Fibroblast of the conjunctiva (primary cell): ENCODE data around the gene SIM2.
"Not testable (repeated sequence)": the region's sequence is repeated elsewhere in the genome, so short reads cannot be mapped to it uniquely, and the experiment has no call there.

Experiments used
- DNase-seq: peaks from one replicate; pipeline ENCODE4 v3.0.0-alpha.2; 2010; ENCODE audit warnings: low read depth

Gene SIM2, protein sequence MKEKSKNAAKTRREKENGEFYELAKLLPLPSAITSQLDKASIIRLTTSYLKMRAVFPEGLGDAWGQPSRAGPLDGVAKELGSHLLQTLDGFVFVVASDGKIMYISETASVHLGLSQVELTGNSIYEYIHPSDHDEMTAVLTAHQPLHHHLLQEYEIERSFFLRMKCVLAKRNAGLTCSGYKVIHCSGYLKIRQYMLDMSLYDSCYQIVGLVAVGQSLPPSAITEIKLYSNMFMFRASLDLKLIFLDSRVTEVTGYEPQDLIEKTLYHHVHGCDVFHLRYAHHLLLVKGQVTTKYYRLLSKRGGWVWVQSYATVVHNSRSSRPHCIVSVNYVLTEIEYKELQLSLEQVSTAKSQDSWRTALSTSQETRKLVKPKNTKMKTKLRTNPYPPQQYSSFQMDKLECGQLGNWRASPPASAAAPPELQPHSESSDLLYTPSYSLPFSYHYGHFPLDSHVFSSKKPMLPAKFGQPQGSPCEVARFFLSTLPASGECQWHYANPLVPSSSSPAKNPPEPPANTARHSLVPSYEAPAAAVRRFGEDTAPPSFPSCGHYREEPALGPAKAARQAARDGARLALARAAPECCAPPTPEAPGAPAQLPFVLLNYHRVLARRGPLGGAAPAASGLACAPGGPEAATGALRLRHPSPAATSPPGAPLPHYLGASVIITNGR

DNA sequence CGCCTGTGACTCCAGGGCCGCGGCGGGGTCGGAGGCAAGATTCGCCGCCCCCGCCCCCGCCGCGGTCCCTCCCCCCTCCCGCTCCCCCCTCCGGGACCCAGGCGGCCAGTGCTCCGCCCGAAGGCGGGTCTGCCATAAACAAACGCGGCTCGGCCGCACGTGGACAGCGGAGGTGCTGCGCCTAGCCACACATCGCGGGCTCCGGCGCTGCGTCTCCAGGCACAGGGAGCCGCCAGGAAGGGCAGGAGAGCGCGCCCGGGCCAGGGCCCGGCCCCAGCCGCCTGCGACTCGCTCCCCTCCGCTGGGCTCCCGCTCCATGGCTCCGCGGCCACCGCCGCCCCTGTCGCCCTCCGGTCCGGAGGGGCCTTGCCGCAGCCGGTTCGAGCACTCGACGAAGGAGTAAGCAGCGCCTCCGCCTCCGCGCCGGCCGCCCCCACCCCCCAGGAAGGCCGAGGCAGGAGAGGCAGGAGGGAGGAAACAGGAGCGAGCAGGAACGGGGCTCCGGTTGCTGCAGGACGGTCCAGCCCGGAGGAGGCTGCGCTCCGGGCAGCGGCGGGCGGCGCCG is at the start of gene SIM2:
TSS of gene SIM2 (plus strand) at position 135 of the 565 bp plus-strand sequence. CDS start 632 bp downstream, outside the sequence.
- no peak for DNase-seq

DNA sequence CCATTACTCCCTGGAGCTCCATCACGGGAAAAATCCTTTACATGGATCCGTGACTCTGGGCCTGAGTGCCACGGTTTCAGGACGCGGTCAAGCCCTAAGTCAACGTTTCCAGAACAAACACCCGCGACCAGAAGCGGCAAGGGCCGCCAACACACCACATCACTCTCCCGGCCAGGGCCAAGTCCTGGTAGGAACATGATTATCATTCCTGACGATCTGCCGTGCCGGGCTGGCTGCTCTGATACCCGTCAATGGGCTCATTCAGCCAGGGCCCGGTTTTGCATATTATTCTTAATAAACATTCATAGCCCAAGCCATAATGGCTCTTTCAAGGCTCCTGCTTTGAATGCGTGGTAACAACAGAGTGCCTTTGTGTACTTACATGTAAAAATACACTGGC is 44.6 kb upstream of the SIM2 start:
- no peak for DNase-seq

DNA sequence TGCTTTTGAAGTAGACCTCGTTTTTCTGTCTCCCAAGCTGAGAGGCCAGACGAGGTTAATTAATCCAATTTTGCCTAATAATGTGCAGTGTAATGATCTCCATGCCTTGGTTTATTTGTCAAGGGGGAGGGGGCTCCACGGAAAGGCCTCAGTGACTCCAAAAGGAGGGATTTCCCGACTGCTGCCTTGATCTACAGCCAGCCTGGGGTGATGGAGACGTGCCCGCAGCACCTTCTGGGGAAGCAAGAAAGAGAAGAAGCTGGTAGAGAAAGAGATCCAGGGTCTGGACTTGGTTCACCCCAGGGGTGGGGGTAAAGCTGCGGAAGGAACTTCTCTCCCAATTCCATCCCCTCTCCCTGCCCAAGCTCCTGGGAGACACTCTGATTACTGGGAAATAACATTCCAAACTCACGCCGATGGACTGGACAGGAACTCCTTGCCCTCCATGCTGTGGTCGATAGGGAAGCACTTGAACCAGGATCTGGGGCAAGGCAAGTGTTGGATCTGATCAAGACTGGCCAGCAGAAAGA is 44.1 kb upstream of the SIM2 start:
- DNase-seq = no peak

DNA sequence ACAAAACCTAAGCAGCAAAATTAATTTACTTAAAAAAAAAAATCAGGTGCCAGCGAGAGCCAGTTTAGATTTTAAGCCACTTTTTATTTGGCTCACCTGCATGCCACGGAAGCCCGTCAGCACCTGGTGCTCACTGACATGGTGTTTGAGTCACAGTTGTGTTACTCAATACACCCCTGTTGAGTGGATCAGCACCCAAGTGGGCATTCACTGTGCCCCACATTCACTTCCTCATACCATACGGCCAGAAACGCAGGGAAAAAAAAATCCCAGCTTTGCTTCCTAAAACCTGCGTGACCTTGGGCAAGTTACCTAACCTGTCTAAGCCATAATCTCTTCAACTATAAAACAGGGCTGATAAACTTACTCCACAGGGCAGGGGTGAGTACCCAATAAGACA is 42.8 kb upstream of the SIM2 start:
- no peak for DNase-seq

DNA sequence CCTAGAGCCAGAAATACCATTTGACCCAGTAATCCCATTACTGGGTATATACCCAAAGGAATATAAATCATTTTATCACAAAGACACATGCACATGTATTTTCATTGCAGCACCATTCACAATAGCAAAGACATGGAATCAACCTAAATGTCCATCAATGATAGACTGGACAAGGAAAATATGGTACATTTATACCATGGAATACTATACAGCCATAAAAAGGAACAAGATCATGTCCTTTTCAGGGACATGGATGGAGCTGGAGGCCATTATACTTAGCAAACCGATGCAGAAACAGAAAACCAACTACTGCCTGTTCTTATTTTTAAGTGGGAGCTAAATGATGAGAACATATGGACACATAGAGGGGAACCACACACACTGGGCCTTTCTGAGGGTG is 41.6 kb upstream of the SIM2 start:
- DNase-seq = not testable (repeated sequence)

DNA sequence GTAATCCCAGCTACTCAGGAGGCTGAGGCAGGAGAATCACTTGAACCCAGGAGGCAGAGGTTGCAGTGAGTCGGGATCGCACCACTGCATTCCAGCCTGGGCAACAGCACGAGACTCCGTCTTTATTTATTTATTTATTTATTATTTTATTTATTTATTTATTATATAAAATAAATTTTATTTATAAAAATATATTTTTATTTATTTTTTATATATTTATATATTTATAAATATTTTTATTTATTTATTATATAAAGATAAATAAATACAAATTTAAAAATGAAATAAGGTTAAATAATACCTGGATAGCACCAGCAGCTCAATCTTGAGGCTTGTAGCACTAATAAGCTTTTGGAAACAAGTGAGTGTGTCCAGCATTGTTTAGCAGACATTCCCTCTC is 40.9 kb upstream of the SIM2 start:
- no peak for DNase-seq

DNA sequence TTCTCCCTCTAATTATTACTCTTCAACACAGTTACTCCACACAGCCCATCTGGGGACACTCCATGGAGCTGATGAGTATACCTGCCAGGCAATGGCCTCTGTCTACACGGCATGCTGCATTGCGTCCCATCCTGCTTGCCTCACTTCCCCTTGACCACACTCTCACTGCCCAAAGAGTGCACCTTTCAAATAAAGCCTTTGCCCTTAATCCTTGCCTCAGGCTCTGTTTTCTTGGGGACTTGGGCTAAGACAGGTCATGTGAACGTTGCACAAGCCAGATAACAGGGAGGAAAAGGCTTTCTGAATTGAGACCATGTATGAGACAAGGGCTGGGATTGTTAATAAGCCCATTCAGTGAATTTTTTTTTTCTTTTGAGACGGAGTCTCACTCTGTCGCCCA is 40.0 kb upstream of the SIM2 start:
- no peak for DNase-seq

DNA sequence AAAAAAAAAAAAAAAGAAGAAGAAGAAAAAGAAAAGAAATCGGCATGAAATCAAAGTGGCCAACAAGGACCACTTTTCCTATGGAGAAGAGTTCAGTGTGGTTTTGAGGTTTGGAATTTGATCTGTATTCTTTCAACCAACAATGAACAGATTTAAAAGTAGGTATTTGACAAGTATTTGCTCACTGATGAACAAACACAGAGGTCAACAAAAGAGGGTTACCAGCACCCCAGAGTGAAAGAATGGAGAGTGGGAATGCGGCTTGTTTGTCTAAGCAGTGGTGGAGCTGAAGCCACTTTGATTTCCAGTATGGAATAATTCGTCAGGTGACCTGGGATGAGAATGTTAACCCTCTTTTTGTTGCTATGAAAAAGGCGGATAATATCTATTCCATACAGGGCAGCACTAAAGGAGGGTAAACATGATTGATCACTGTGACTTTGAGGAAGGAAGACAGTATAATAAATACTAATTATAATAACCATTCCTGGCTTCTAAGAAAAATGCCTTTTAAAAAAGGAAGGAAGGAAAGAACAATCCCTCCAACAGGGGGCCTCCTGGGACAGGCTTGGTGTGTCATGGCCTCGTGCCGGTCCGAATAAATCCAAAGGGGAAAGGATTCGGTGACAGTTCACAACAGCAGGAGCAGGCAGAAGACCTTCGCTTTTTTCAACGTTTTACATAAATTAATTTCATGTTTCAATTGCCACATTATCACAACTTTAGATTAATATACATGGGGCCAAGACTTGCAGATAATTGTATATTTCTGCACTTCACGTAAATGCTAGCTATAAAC is 37.2 kb upstream of the SIM2 start:
- DNase-seq = no peak

DNA sequence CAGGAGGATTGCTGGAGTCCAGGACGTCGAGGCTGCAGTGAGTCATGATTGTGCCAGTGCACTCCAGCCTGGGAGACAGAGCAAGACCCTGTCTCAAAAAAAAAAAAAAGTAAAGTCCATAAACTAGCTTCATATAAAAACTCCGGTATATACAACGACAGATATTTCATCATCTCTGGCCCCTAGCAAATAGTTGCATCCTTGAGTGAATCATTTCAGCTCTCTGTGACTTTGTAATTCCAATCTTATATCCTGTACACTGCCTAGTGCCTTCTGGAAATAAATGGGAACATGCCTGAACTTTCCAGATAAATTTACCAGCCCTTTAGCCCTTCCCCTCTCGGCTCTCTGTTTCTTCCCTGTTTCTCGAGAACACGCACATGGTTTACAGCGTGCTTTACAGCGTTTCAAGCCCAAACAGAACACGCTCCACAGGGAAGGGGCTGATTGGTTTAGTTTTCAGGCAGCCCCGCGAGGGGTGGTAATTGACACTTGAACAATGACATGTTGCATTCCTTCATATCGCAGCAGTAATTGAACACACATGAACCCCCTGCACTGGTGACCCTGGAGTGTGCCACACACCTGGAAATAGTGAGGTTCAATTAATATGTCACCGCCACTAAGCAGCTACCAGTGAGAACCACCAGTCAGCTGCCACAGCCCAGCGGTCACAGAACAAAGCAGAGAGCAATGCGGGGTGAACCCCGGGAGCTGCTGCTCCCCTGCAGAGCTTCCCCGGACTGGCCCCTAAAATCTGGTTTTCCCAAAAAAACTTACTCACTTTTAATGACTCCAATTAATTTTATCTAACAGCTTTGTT is 35.7 kb upstream of the SIM2 start:
- no peak for DNase-seq

DNA sequence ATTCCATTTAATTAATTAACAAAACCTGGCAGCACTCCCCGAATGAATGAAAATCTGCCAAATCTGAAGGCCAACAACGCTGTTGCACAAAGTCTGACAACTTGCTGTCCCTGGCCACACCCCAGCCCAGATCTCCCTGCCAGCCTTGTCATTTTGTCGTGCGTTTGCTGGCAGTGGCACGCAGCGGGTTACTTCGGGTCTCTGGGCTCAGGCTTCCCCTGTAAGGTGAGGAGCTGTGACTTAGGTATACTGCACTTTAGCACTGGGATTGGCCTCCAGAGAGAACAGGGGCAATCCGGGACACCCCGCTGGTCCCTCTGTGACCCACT is 34.3 kb upstream of the SIM2 start:
- no peak for DNase-seq

DNA sequence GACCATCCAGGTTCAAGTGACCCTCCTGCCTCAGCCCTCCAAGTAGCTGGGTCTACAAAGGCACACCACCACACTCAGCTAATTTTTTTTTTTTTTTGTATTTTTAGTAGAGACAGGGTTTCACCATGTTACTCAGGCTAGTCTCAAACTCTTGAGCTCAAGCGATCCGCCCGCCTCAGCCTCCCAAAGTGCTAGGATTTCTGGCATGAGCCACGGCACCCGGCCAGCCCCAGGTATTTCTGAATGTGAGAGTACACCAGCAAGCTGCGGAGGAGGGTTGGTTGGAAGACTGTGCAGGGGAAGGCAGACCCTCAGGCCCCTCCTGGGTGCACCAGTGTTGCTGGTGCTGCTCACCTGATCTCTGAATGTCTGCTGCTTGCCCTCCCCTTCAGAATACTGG is 33.1 kb upstream of the SIM2 start:
- DNase-seq = no peak

DNA sequence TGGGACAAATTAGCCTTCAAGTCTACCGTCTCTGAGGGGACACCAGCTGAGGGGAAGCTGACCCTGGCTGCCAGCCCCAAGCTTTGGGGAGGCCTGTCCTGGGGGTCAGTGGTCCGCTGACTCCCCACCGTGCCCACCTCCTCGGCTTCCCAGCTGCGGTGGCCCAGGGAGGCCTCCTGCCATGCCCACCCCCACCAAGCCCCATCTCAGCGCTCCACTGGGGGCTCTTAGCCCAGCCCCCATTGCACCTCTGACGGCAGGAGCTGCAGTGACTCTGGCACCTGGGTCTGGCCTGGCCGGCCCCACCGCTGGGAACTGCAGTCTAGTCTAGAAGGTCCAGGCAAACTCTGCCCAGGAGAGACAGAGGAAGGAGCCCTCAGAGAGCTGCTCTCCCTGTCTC is 30.2 kb upstream of the SIM2 start:
- no peak for DNase-seq

DNA sequence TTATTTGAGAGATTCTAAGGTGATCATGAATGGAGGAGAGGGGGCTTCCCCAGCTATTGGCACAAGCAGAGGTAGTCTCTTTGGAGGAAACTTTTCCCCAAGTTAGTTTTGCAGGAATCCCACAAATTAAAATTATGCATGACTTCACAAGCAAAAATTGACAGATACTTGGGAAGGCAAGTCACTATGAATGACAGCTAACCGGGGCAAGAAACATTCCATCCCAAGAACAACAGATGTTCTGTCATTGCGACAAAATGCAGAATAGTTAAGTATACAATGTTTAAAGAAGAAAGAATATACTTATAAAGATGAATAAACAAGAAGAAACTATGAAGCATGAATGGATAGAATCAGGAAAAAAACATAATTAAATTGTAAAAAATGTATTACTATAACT is 27.1 kb upstream of the SIM2 start:
- no peak for DNase-seq

DNA sequence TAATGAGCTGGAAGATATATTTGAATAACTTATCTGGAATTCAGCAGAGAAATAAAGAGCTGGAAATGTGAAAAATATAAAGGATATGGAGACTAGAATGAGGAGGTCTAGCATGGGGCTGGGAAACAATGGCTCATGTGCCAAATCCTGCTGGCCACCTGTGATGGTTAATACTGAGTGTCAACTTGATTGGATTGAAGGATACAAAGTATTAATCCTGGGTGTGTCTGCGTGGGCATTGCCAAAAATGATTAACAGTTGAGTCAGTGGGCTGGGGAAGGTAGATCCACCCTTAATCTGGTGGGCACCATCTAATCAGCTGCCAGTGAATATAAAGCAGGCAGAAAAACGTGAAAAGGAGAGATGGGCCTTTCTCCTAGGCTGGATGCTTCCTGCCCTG is 26.6 kb upstream of the SIM2 start:
- DNase-seq = not testable (repeated sequence)

DNA sequence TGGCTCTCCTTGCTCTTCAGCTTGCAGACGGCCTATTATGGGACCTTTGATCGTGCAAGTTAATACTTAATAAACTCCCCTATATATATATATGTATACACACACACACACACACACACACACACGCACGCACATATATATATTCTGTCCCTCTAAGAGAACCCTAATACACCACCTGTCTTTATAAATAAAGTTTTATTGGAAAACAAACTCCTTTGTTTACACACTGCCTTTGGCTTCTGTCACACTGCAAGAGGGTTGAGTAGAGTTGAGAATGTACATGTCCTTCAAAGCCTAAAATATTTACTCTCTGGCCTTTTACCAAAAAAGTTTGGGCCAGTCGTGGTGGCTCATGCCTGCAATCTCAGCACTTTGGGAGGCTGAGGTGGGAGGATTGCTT is 26.2 kb upstream of the SIM2 start:
- DNase-seq = no peak

DNA sequence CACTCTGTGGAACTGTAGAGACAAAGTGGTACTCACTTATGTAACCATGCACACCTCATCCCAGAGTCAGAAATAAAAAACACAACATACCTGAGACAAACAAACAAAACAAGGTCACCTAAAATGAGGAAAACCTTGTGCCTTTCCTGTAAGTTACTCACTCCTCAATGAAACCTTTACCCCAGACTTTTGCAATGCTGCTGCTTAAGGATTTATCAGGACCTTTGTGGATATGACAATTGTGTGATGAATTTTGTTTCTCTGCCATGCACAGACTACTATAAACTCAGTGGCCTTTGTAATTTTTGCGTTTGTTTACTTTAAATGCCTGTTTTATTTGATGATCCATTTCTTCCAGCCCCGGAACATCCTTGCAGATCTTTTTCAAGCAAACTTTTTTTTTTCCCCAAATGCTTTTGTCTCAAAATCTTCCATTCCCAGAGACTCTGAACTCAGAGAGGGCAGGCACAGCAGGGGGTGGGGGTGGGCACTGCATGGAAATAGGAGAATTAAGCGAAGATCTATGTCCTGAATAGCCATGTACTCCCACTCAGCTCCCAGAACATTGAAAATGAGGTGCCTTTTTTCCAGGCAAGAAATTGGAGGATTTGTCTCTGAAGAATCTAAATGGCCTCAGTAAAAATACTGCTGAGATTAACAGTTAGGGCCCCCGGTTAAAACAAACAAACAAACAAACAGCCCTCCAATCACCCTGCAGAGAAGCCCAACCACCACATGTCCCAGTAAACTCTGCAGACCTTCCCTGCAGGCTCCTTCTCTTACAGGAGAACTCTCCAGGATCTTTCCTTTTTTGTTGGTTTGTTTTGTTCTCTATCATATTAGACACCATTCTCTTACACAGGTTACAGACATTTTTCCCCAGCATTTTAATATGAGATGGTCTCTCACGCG is 22.6 kb upstream of the SIM2 start:
- DNase-seq = no peak

DNA sequence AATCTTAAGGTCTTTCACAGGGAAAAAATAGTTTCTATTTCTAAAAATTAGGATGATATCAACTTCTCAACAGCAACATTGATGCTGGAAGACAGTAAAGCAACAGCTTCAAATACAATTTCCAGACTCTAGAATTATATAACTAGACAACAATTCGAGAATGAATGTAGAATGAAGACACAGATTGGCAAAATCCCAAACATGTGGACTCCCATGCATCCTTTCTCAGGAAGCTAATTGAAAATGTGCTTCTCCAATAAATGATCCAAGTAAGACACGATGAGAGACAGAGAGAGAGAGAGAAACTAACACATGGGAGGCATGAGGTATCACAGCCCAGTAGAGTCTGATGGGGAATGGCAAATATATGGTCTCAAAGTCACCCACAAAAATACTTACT is 21.5 kb upstream of the SIM2 start:
- no peak for DNase-seq

DNA sequence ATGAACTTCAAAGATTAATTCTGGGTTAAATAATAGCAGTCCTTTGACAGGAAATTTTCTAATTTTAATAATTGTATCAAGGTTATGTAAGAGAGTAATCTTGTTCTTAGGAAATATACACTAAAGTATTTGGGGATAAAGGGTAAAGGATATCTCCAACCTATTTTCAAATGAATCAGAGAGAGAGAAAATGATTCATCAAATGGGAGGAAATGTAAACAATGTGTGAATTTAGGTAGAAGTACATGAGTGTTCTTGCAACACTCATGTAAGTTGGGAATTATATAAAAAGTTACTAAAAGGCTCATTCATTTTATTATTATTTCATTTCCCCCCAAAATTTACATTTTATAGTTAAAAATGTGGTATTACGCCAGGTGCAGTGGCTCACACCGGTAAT is 20.4 kb upstream of the SIM2 start:
- DNase-seq = no peak

DNA sequence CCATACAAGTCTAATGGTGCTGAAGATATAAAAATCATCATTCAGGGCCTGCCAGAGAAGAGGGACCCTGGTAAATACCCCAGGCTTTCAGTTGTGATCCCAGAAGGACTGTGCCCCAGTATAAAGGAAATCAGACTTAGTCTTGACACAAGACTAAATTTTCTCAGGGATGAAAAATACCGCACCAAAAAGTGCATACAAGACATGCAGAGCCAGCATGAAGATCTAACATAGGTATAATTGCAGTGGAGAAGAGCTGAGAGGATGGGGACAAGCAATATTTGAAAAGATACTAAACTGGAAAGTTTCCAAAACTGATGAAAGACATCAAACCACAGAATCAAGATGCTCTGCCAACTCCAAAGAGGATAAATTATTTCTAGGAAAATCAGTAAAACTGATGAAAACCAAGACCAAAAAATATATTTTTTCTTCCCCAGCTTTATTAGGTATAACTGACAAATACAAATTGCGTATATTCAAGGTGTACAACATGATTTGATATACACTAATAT is 17.7 kb upstream of the SIM2 start:
- DNase-seq = no peak
